WTC11 (cell line): Measurements from ENCODE around the gene ARAP2. TPM values are rescaled to one million over a fixed set of nuclear protein-coding genes. Genes with fewer than 3 reads are reported as not detected.

Source experiments
- ATAC-seq: fragments of 200-7000 bp; cut with Tn5 transposase; 2 replicates; pipeline ENCODE4 v1.10.0; 2021; ENCODE audit warnings: mild to moderate bottlenecking, moderate library complexity
- CTCF ChIA-PET: fragments of 300-600 bp; sonication (Branson Sonifier 250); formaldehyde crosslinking; loops from one replicate; lab custom pipeline; 2021; ENCODE audit warnings: antibody characterized with exemption; lab: Charles Lee
- POLR2A ChIA-PET: fragments of 350-600 bp; sonication (Branson Sonifier 250); formaldehyde crosslinking; loops from one replicate; lab custom pipeline; 2021; ENCODE audit warnings: antibody characterized with exemption; lab: Charles Lee
- DNase-seq: peaks from one replicate; pipeline ENCODE4 v3.0.0; 2021; ENCODE audit warnings: low spot score
- H3K27ac Mint-ChIP-seq: 2 replicates; pipeline ENCODE4 v1.8.0; 2021; ENCODE audit warnings: mixed read lengths
- H3K27me3 Mint-ChIP-seq: 2 replicates; pipeline ENCODE4 v1.8.0; 2021; ENCODE audit warnings: low read depth, mild to moderate bottlenecking, moderate library complexity, mixed read lengths
- H3K36me3 Mint-ChIP-seq: 2 replicates; pipeline ENCODE4 v1.8.0; 2021; ENCODE audit warnings: mixed read lengths
- H3K4me1 Mint-ChIP-seq: 2 replicates; pipeline ENCODE4 v1.8.0; 2022; ENCODE audit warnings: mixed read lengths
- H3K4me3 Mint-ChIP-seq: 2 replicates; pipeline ENCODE4 v1.8.0; 2021; ENCODE audit warnings: mild to moderate bottlenecking, moderate library complexity, mixed read lengths
- H3K9me3 Mint-ChIP-seq: 2 replicates; pipeline ENCODE4 v1.8.0; 2021; ENCODE audit warnings: mixed read lengths
- ETV6 ChIP-seq: sonication (generic); formaldehyde crosslinking; IDR thresholded peaks from 2 replicates; pipeline ENCODE4 v1.8.1; 2022; ENCODE audit warnings: mild to moderate bottlenecking, missing genetic modification reagents
- NFE2L1 ChIP-seq: sonication (generic); formaldehyde crosslinking; IDR thresholded peaks from 2 replicates; pipeline ENCODE4 v1.8.1; 2023; ENCODE audit warnings: missing genetic modification reagents
- NFYB ChIP-seq: sonication (generic); formaldehyde crosslinking; conservative IDR thresholded peaks from 2 replicates; pipeline ENCODE4 v1.8.0; 2022; ENCODE audit warnings: low read depth, missing genetic modification reagents
- NR1H2 ChIP-seq: sonication (generic); formaldehyde crosslinking; IDR thresholded peaks from 2 replicates; pipeline ENCODE4 v1.9.0; 2021; ENCODE audit warnings: mild to moderate bottlenecking, moderate library complexity, missing genetic modification reagents
- NR3C1 ChIP-seq: sonication (generic); formaldehyde crosslinking; conservative IDR thresholded peaks from 2 replicates; pipeline ENCODE4 v1.8.1; 2023; ENCODE audit warnings: low read depth, mild to moderate bottlenecking, missing genetic modification reagents
- RORB ChIP-seq: fragments of 250-450 bp; sonication (Bioruptor Pico); IDR thresholded peaks from 2 replicates; pipeline ENCODE4 v1.9.0; 2021; ENCODE audit warnings: mild to moderate bottlenecking
- total RNA-seq: library from RNA; stranded (reverse); gene quantifications from 3 replicates; pipeline ENCODE4 v1.2.3, GENCODE V29; 2021
- TF ChIP-seq, protein P1 (sequence below): fragments of 250-450 bp; sonication (Bioruptor Pico); IDR thresholded peaks from 2 replicates; pipeline ENCODE4 v1.9.0; 2021; ENCODE audit warnings: mild to moderate bottlenecking, borderline replicate concordance
- TF ChIP-seq, protein P2 (sequence below): sonication (generic); formaldehyde crosslinking; conservative IDR thresholded peaks from 2 replicates; pipeline ENCODE4 v1.8.1; 2022; ENCODE audit warnings: mild to moderate bottlenecking, missing genetic modification reagents
- TF ChIP-seq, protein P3 (sequence below): fragments of 200-600 bp; IDR thresholded peaks from 2 replicates; pipeline ENCODE4 v1.8.0; 2022; ENCODE audit warnings: antibody characterized with exemption
- TF ChIP-seq, protein P4 (sequence below): sonication (generic); formaldehyde crosslinking; IDR thresholded peaks from 2 replicates; pipeline ENCODE4 v1.8.0; 2023; ENCODE audit warnings: missing genetic modification reagents, mild to moderate bottlenecking, borderline replicate concordance
- TF ChIP-seq, protein P5 (sequence below): sonication (generic); formaldehyde crosslinking; IDR thresholded peaks from 2 replicates; pipeline ENCODE4 v1.8.0; 2022; ENCODE audit warnings: mild to moderate bottlenecking, missing genetic modification reagents

Gene ARAP2
- total RNA-seq, 1 experiment from 2014 or later = 1.0 TPM

DNA sequence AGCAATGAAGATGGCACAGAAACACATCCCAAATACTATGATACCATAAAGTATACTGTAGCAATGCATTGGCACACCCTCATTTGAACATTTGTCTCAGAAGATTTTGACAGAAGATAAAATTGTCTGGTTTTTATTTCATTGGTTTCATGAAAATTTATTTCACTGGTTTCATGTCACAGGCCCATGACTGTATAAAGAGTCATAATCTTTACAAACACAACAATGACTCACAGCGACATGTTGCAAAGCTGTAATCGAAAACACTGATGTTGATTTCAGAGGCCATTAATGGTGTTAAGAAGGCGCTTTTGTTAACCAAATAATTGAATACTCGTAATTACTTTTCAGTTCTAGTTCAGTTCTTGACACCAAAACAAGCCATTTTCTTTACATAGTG lies 29.0 kb upstream of the ARAP2 start (continued):
- TF ChIP-seq, protein P1, sequence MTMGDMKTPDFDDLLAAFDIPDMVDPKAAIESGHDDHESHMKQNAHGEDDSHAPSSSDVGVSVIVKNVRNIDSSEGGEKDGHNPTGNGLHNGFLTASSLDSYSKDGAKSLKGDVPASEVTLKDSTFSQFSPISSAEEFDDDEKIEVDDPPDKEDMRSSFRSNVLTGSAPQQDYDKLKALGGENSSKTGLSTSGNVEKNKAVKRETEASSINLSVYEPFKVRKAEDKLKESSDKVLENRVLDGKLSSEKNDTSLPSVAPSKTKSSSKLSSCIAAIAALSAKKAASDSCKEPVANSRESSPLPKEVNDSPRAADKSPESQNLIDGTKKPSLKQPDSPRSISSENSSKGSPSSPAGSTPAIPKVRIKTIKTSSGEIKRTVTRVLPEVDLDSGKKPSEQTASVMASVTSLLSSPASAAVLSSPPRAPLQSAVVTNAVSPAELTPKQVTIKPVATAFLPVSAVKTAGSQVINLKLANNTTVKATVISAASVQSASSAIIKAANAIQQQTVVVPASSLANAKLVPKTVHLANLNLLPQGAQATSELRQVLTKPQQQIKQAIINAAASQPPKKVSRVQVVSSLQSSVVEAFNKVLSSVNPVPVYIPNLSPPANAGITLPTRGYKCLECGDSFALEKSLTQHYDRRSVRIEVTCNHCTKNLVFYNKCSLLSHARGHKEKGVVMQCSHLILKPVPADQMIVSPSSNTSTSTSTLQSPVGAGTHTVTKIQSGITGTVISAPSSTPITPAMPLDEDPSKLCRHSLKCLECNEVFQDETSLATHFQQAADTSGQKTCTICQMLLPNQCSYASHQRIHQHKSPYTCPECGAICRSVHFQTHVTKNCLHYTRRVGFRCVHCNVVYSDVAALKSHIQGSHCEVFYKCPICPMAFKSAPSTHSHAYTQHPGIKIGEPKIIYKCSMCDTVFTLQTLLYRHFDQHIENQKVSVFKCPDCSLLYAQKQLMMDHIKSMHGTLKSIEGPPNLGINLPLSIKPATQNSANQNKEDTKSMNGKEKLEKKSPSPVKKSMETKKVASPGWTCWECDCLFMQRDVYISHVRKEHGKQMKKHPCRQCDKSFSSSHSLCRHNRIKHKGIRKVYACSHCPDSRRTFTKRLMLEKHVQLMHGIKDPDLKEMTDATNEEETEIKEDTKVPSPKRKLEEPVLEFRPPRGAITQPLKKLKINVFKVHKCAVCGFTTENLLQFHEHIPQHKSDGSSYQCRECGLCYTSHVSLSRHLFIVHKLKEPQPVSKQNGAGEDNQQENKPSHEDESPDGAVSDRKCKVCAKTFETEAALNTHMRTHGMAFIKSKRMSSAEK = no peak
- TF ChIP-seq, all 79 proteins: peak for 0

DNA sequence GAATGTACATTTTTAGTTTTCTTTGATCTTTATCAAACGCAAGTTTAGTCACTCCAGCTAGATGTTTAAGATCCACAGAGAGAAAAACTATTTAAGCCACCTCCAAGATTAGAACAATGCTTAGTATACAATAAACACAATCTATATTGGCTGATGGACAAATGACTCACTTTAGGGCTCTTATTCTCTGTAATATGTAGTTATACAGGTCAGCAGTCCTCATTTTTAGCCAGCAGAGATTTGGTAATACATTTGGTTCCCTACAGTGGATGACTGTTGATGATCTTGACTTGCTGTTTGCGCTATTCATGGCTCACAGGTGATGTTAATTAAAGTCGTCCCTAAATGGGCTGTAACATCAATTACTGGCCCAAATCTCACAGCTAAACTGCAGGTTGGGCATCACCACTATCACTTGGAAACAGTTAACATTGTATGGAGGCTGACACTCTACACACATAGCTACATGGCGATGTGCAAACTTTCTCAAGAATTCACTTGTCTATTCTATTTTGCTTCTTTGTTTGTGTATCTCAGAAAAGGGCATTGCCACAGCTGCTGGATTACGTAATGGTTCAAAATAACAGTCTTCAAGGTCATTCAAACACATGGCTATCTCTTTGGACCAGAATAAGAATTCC lies 25.3 kb upstream of the ARAP2 start:
- Mint-ChIP-seq H3K36me3 (no peaks in the 10 kb centered on the region), H3K27me3 (no peaks in the 10 kb centered on the region; the same call in 1 of the 2 replicates), H3K4me3 (no peak overlapping the region), H3K27ac (no peak overlapping the region), H3K4me1 (peaks cover 10% of the 10 kb centered on the region), H3K9me3 (no peaks in the 10 kb centered on the region)
- ATAC-seq (no peak), DNase-seq (no peak)
- POLR2A ChIA-PET = no interaction called here
- CTCF ChIA-PET = no interaction called here
- no peak for TF ChIP-seq NFYB (CRISPR knock-in tag)
- TF ChIP-seq, protein P2, sequence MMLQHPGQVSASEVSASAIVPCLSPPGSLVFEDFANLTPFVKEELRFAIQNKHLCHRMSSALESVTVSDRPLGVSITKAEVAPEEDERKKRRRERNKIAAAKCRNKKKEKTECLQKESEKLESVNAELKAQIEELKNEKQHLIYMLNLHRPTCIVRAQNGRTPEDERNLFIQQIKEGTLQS (CRISPR knock-in tag) = no peak
- TF ChIP-seq, protein P3, sequence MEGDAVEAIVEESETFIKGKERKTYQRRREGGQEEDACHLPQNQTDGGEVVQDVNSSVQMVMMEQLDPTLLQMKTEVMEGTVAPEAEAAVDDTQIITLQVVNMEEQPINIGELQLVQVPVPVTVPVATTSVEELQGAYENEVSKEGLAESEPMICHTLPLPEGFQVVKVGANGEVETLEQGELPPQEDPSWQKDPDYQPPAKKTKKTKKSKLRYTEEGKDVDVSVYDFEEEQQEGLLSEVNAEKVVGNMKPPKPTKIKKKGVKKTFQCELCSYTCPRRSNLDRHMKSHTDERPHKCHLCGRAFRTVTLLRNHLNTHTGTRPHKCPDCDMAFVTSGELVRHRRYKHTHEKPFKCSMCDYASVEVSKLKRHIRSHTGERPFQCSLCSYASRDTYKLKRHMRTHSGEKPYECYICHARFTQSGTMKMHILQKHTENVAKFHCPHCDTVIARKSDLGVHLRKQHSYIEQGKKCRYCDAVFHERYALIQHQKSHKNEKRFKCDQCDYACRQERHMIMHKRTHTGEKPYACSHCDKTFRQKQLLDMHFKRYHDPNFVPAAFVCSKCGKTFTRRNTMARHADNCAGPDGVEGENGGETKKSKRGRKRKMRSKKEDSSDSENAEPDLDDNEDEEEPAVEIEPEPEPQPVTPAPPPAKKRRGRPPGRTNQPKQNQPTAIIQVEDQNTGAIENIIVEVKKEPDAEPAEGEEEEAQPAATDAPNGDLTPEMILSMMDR = no peak
- no peak for TF ChIP-seq NR1H2 (CRISPR knock-in tag)
- TF ChIP-seq, protein P4, sequence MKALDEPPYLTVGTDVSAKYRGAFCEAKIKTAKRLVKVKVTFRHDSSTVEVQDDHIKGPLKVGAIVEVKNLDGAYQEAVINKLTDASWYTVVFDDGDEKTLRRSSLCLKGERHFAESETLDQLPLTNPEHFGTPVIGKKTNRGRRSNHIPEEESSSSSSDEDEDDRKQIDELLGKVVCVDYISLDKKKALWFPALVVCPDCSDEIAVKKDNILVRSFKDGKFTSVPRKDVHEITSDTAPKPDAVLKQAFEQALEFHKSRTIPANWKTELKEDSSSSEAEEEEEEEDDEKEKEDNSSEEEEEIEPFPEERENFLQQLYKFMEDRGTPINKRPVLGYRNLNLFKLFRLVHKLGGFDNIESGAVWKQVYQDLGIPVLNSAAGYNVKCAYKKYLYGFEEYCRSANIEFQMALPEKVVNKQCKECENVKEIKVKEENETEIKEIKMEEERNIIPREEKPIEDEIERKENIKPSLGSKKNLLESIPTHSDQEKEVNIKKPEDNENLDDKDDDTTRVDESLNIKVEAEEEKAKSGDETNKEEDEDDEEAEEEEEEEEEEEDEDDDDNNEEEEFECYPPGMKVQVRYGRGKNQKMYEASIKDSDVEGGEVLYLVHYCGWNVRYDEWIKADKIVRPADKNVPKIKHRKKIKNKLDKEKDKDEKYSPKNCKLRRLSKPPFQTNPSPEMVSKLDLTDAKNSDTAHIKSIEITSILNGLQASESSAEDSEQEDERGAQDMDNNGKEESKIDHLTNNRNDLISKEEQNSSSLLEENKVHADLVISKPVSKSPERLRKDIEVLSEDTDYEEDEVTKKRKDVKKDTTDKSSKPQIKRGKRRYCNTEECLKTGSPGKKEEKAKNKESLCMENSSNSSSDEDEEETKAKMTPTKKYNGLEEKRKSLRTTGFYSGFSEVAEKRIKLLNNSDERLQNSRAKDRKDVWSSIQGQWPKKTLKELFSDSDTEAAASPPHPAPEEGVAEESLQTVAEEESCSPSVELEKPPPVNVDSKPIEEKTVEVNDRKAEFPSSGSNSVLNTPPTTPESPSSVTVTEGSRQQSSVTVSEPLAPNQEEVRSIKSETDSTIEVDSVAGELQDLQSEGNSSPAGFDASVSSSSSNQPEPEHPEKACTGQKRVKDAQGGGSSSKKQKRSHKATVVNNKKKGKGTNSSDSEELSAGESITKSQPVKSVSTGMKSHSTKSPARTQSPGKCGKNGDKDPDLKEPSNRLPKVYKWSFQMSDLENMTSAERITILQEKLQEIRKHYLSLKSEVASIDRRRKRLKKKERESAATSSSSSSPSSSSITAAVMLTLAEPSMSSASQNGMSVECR (CRISPR knock-in tag) = no peak
- no peak for TF ChIP-seq RORB (CRISPR knock-in tag)
- TF ChIP-seq, protein P5, sequence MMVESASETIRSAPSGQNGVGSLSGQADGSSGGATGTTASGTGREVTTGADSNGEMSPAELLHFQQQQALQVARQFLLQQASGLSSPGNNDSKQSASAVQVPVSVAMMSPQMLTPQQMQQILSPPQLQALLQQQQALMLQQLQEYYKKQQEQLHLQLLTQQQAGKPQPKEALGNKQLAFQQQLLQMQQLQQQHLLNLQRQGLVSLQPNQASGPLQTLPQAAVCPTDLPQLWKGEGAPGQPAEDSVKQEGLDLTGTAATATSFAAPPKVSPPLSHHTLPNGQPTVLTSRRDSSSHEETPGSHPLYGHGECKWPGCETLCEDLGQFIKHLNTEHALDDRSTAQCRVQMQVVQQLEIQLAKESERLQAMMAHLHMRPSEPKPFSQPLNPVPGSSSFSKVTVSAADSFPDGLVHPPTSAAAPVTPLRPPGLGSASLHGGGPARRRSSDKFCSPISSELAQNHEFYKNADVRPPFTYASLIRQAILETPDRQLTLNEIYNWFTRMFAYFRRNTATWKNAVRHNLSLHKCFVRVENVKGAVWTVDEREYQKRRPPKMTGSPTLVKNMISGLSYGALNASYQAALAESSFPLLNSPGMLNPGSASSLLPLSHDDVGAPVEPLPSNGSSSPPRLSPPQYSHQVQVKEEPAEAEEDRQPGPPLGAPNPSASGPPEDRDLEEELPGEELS = no peak
- TF ChIP-seq, protein P1 = no peak
- TF ChIP-seq NR3C1 = no peak
- TF ChIP-seq NFE2L1 (CRISPR knock-in tag) = no peak
- TF ChIP-seq ETV6 (CRISPR knock-in tag) = no peak
